Erythroblast (primary cell): ENCODE measurements around the gene SPON1.

Source experiments
- GATA1 ChIP-seq: IDR thresholded peaks from 2 replicates; pipeline ENCODE4 v1.6.1; 2011; ENCODE audit warnings: low read depth, mild to moderate bottlenecking, control low read depth, low read length, moderate library complexity
- POLR2A ChIP-seq: IDR thresholded peaks from 2 replicates; pipeline ENCODE4 v1.6.1; 2011; ENCODE audit warnings: mild to moderate bottlenecking, low read length

DNA sequence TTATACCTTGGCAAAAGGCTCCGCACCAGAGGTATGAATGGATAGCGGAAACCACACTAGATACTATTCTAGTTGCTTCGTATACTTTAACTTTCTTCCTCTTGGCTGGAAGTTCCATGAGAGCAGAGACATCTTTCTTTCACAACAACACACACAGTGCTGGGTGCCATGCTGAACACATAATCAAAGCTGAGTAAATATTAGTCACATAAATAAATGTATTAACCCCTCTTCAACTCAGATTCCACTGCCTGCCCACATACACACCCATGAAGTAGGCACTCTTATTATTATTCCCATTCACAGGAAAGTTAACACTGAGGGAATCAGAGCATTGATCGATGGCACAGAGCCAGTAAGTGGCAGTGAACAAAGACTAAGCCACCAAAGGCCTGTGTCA is 35.4 kb downstream of the SPON1 start:
- TF ChIP-seq POLR2A (no peak), GATA1 (no peak)
